GM19193 (cell line): Measurements from ENCODE around the gene POMT2.

Experiments
- POLR2A ChIP-seq: IDR thresholded peaks from 4 replicates; pipeline ENCODE4 v1.6.1; 2011; ENCODE audit not compliant: insufficient read depth, insufficient read length; ENCODE audit errors: extremely low read depth

The POMT2 gene

GRCh38 chr14:77243853-77244252, 76.8 kb downstream of the POMT2 start:
- no peak for TF ChIP-seq POLR2A

- no peak for TF ChIP-seq POLR2A
These were observed 77.9 kb downstream of the POMT2 start for GRCh38 chr14:77242752-77243151.

- TF ChIP-seq POLR2A = no peak
These were observed 78.7 kb downstream of the POMT2 start for GRCh38 chr14:77241955-77242354.

- no peak for TF ChIP-seq POLR2A
These were observed 80.3 kb downstream of the POMT2 start for GRCh38 chr14:77240336-77240915.

GRCh38 chr14:77239412-77239811, 81.3 kb downstream of the POMT2 start:
- TF ChIP-seq POLR2A = no peak

- no peak for TF ChIP-seq POLR2A
These were observed 81.7 kb downstream of the POMT2 start for GRCh38 chr14:77238996-77239395.

GRCh38 chr14:77238356-77238755, 82.3 kb downstream of the POMT2 start:
- no peak for TF ChIP-seq POLR2A

- no peak for TF ChIP-seq POLR2A
These were observed 83.9 kb downstream of the POMT2 start for GRCh38 chr14:77236814-77237213.

GRCh38 chr14:77231721-77232120, 89.0 kb downstream of the POMT2 start:
- no peak for TF ChIP-seq POLR2A

- no peak for TF ChIP-seq POLR2A
These were observed 89.8 kb downstream of the POMT2 start for GRCh38 chr14:77230914-77231313.

GRCh38 chr14:77228056-77228455, 92.6 kb downstream of the POMT2 start:
- no peak for TF ChIP-seq POLR2A

- no peak for TF ChIP-seq POLR2A
These were observed 94.7 kb downstream of the POMT2 start for GRCh38 chr14:77225892-77226557.

GRCh38 chr14:77225254-77225653, 95.4 kb downstream of the POMT2 start:
- TF ChIP-seq POLR2A = no peak
